ENCODE measurements around the gene LARP1. TPM values are rescaled to one million over a fixed set of nuclear protein-coding genes. Genes with fewer than 3 reads are reported as not detected.

Gene LARP1
- total and polyA plus RNA-seq, 2 experiments from 2014 or later, result 133 to 302 TPM

- no peak overlapping the region for H3K4me3 Mint-ChIP-seq
- H3F3A ChIP-seq (replicated peaks; ENCODE audit: low read depth), result peaks cover 32% of the 10 kb centered on the region
- H4K20me1 ChIP-seq (replicated peaks; ENCODE audit: insufficient read depth), result peaks cover 48% of the 10 kb centered on the region
- H3K27ac ChIP-seq (ENCODE audit: low read depth), result no peak overlapping the region; the same call in 1 of the 2 replicates
- ATAC-seq (no peak), DNase-seq (ENCODE audit: low spot score) (no peak)
- no peak overlapping the region for H2AFZ ChIP-seq
- H3K27ac Mint-ChIP-seq, result peak overlapping the region; percentile 89
- no peak overlapping the region for H3K4me2 ChIP-seq
- H3K4me3 ChIP-seq, result no peak overlapping the region
- no peaks in the 10 kb centered on the region for H3K4me1 ChIP-seq (ENCODE audit: insufficient read depth)
- peaks cover 20% of the 10 kb centered on the region for H3K4me1 Mint-ChIP-seq
- H3K36me3 Mint-ChIP-seq (ENCODE audit: low read depth), result peaks cover 98% of the 10 kb centered on the region
- H3K9me3 Mint-ChIP-seq, result no peaks in the 10 kb centered on the region; the same call in 2 of the 3 replicates
- H3K36me3 ChIP-seq (ENCODE audit: insufficient read depth), result peaks cover 66% of the 10 kb centered on the region
- peaks cover 30% of the 10 kb centered on the region for H3K27me3 Mint-ChIP-seq (ENCODE audit: insufficient read depth, low read depth, poor library complexity)
- H3K79me2 ChIP-seq (replicated peaks; ENCODE audit: insufficient read depth), result peaks cover 17% of the 10 kb centered on the region; the same call in 1 of the 2 replicates
- no peaks in the 10 kb centered on the region for H3K27me3 ChIP-seq (ENCODE audit: insufficient read depth)
- no peaks in the 10 kb centered on the region for H3K9me2 ChIP-seq (ENCODE audit: insufficient read depth)
- TF ChIP-seq EZH2phosphoT487 (IDR thresholded peaks at IDR 0.05; ENCODE audit: unreplicated experiment) (no peak), POLR2AphosphoS5 (IDR thresholded peaks at IDR 0.05; ENCODE audit: low read depth) (0 out of 2 replicates have a peak, but pooled peaks have one; percentile 17)
These were observed 59.8 kb downstream of the LARP1 start for GRCh38 chr5:154815025-154815424.

GRCh38 chr5:154815684-154816247 lies 60.6 kb downstream of the LARP1 start:
- Mint-ChIP-seq H3K4me1 (peaks cover 26% of the 10 kb centered on the region), H3K9me3 (no peaks in the 10 kb centered on the region; the same call in 2 of the 3 replicates), H3K36me3 (ENCODE audit: low read depth) (peaks cover 97% of the 10 kb centered on the region), H3K27me3 (ENCODE audit: insufficient read depth, low read depth, poor library complexity) (peaks cover 35% of the 10 kb centered on the region), H3K4me3 (no peak overlapping the region), H3K27ac (no peak overlapping the region)
- no peaks in the 10 kb centered on the region for H3K9me2 ChIP-seq (ENCODE audit: insufficient read depth)
- H3K79me2 ChIP-seq (replicated peaks; ENCODE audit: insufficient read depth), result peaks cover 17% of the 10 kb centered on the region; the same call in 1 of the 2 replicates
- no peak for ATAC-seq
- H4K20me1 ChIP-seq (replicated peaks; ENCODE audit: insufficient read depth), result peaks cover 46% of the 10 kb centered on the region
- DNase-seq (ENCODE audit: low spot score), result no peak
- H3K27ac ChIP-seq (ENCODE audit: low read depth), result no peak overlapping the region
- H3K4me3 ChIP-seq, result no peak overlapping the region
- H2AFZ ChIP-seq, result no peak overlapping the region
- peaks cover 26% of the 10 kb centered on the region for H3F3A ChIP-seq (replicated peaks; ENCODE audit: low read depth)
- H3K4me1 ChIP-seq (ENCODE audit: insufficient read depth), result no peaks in the 10 kb centered on the region
- peaks cover 66% of the 10 kb centered on the region for H3K36me3 ChIP-seq (ENCODE audit: insufficient read depth)
- no peak overlapping the region for H3K4me2 ChIP-seq
- H3K27me3 ChIP-seq (ENCODE audit: insufficient read depth), result no peaks in the 10 kb centered on the region
- TF ChIP-seq ZNF331 (CRISPR knock-in tag; IDR thresholded peaks at IDR 0.05; ENCODE audit: low read depth) (no peak), EZH2phosphoT487 (IDR thresholded peaks at IDR 0.05; ENCODE audit: unreplicated experiment) (no peak), JUNB (IDR thresholded peaks at IDR 0.05; ENCODE audit: unreplicated experiment) (no peak), CREB1 (CRISPR knock-in tag; IDR thresholded peaks at IDR 0.05; ENCODE audit: low read depth) (no peak), ZNF462 (CRISPR knock-in tag; IDR thresholded peaks at IDR 0.05) (no peak), CTCF (conservative IDR thresholded peaks at IDR 0.05; ENCODE audit: low read depth in 2 of 2) (no peak), ETS1 (IDR thresholded peaks at IDR 0.05) (no peak), NANOG (IDR thresholded peaks at IDR 0.05; ENCODE audit: borderline replicate concordance) (no peak)

All from GM23338 (cell line).